Ishikawa (cell line): Measurements from ENCODE around the gene COG6.

Experiments used
- CEBPB ChIP-seq: IDR thresholded peaks from 2 replicates; pipeline ENCODE4 v1.6.1; 2012
- TF ChIP-seq, protein P1 (sequence below): IDR thresholded peaks from 2 replicates; pipeline ENCODE4 v1.6.1; 2012; ENCODE audit warnings: low read depth, mild to moderate bottlenecking

DNA sequence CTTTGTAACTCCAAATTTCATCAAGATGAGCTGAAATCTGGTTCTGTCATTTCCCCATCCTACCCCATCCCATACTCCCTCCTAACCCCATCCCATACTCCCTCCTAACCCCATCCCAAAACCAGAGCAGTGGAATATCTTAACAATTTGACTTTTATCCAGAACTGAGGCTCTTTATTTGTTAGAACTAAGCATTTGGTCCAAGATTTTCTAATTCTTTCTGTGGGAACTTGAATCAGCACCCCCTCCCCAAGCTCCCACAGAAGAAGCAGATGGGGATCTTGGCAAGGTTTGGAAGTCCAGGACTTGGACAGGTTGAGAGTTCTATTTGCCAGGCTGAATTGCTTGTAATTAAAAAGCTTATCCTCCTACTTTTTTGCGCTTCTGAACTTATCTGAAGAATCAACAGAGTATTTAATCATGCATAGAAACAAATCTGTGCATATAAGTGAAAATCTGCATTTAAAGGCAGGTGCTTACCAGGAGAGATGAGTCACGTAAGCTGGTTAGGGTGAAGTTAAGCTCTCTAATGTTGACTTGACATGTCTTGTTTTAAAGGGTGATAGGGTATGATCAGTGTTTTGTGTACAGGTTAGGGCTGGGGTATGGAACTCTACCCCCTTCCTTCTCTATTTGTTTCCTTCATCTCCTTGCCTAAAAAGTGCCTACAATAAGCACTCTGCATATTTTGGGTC is 111.1 kb downstream of the COG6 start:
- TF ChIP-seq CEBPB, result no peak
- TF ChIP-seq, protein P1, sequence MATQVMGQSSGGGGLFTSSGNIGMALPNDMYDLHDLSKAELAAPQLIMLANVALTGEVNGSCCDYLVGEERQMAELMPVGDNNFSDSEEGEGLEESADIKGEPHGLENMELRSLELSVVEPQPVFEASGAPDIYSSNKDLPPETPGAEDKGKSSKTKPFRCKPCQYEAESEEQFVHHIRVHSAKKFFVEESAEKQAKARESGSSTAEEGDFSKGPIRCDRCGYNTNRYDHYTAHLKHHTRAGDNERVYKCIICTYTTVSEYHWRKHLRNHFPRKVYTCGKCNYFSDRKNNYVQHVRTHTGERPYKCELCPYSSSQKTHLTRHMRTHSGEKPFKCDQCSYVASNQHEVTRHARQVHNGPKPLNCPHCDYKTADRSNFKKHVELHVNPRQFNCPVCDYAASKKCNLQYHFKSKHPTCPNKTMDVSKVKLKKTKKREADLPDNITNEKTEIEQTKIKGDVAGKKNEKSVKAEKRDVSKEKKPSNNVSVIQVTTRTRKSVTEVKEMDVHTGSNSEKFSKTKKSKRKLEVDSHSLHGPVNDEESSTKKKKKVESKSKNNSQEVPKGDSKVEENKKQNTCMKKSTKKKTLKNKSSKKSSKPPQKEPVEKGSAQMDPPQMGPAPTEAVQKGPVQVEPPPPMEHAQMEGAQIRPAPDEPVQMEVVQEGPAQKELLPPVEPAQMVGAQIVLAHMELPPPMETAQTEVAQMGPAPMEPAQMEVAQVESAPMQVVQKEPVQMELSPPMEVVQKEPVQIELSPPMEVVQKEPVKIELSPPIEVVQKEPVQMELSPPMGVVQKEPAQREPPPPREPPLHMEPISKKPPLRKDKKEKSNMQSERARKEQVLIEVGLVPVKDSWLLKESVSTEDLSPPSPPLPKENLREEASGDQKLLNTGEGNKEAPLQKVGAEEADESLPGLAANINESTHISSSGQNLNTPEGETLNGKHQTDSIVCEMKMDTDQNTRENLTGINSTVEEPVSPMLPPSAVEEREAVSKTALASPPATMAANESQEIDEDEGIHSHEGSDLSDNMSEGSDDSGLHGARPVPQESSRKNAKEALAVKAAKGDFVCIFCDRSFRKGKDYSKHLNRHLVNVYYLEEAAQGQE, result no peak
